GM19372 (cell line): Measurements from ENCODE around the gene MROH2A.
"Not testable (repeated sequence)": the region's sequence is repeated elsewhere in the genome, so short reads cannot be mapped to it uniquely, and the experiment has no call there.

Experiments
- ATAC-seq: cut with Tn5 transposase; IDR thresholded peaks from one replicate; pipeline ENCODE4 v1.9.1; 2021; ENCODE audit warnings: mild to moderate bottlenecking, low read depth, moderate library complexity; ENCODE audit not compliant: unreplicated experiment

MROH2A gene

DNA sequence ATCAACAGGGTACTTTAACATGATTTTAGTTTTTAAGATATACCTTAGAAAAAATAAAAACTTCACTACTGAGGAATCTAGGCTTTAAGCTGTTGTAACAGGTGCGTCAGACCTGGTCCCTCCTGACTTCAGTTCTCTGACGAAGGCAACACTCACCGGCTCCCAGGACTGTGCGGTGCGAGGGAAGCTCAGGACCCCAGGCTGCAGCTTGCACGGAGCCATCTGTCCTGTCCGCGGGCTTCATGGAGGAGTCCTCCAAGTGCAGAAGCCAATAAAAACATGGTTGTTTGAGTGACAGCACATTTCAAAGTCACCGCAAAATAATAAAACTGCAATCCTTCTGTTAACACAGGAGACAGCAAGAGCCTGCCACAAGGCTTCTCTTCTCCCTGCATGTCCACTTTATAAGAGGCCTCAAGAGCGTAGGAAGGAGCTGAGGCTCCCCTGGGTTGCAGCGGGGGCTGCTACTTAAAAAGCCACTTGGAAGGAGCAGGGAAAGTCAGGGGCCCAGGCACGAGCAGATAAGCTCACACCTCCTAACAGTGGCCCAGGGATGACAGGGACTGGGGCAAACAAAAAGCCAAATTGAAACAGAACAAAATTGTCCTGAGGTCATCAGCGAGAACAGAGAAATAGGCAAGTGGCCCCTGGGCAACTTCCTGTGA is 71.6 kb downstream of the MROH2A start:
- no peak for ATAC-seq

DNA sequence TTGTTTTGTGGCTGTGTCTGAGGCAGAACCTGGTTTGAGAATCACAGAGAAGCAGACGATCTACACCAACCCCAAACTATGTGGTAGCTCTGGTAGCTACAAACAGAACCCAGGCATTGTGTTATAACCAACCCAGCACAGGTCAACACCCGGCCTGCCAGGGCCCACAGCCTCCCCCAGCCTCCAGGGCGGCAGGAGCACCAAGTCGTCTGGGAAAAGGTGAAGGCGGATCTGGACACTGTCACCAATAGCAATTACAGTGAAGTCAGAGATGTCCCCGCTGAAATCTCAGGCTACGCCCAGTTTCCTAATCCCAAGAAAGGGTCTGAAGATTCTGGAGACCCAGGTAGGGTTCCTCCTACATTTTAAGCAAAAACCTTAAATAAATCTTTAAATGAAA is 72.6 kb downstream of the MROH2A start:
- no peak for ATAC-seq

DNA sequence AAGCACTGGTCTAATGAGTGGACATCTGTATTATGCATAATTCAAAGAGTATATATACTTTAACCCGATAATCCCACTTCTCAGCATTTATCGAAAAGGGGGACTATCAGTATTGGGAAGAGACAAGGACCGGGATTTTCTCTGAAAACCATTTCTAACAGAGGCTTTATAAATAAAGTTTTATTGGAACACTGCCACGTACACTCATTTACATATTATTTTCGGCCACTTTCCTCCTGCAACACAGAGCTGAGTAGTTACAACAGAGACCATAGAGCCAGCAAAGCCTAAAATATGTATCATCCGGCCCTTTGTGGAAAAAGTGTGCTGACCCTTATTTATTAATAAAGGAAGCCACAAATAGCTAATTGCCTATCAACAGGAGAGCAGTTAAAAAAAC is 73.0 kb downstream of the MROH2A start:
- no peak for ATAC-seq

DNA sequence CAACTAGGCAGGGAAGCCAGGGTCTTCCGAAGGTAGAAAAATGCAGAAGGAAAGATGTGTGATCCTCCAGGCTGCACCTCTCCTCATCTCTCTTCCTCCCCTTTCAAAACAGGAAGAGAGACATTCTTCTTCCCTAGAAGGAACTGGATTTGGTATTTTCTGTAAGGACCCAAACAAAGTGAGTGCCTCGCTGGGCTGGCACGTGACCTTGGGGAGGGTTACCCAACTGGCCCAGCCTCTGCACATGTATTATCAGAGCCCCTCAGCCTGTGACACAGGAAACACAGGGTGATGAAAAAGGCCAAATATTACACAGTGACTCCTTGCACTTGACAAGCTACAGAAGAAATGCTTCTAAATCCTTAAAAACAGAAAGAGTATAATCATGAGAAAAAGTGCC is 73.9 kb downstream of the MROH2A start:
- ATAC-seq, result no peak

DNA sequence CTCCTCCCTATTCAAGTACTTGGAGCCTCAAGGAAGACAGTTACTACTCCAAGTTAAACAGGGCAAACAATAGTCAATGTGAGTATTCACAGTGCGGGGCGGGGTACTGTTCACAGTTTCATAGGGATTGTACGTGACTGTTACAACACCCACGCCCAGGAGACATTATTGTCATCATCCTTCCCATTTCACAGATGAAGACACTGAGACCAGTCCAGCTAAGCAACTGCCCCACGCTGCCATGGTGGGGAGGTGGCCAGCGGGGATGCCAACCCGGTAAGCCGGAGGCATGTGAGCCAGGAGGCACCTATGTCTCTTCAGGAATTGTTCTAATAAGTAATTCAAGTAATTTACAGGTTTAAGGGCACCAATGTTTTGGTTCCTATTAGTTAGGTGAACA is 75.2 kb downstream of the MROH2A start:
- ATAC-seq, result no peak

DNA sequence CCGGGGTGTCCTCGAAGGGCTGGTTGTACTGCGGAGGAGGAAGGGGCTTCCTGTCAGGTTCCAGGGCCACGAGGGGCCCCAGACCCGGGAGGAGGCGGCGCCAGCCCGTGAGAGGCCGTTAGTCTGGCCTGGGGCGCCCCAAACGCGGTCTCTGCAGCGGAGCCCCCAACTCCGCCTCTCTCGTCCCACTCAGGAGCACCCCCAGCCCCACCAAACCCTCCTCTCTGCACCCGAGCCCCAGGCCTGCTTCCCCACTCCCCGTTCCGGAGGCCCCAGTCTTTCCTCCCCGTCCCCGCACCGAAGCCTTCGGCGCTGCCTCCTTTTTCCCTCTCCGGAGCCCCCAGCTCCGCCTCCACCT is 75.7 kb downstream of the MROH2A start:
- no peak for ATAC-seq

DNA sequence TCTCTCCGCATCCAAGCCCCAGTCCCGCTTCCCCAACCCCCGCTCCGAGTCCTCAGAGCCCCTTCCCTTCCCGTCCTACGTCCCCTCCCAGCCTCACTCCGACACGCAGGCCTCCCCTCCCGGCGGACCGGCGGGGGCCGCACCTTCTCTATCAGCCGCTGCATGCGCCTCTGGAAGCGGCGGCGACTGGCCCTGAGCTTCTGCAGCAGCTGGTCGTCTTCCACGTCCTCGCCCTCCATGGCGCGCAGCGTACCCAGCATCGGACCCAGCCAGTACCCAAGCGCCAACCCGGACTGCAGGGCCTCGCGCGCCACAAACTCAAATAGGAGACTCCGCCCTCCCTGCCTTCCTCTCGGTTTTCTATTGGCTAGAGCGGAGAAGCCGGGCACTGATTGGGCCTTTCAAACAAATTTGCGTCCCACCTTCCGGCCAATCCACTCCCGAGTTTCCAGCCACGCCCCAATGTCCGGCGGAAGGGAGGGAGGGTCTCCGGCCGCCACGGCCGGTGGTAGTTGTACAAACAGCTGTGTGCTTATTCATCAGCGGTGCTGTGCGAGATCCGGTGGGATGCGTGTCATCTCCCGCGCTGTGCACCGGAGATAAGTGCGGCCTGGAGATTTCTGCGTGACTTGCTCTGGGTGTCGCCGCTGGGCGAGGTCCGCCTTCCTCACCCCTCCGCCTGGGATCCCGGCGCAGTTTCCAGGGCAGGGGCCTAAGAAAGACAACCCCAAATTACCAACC is 76.3 kb downstream of the MROH2A start, which contains the start of gene HJURP:
Gene HJURP, minus strand, starts transcription at position 295 of the 741 bp plus-strand sequence. Its CDS starts 35 bp downstream, at position 260.
- ATAC-seq, result peak; percentile 95

DNA sequence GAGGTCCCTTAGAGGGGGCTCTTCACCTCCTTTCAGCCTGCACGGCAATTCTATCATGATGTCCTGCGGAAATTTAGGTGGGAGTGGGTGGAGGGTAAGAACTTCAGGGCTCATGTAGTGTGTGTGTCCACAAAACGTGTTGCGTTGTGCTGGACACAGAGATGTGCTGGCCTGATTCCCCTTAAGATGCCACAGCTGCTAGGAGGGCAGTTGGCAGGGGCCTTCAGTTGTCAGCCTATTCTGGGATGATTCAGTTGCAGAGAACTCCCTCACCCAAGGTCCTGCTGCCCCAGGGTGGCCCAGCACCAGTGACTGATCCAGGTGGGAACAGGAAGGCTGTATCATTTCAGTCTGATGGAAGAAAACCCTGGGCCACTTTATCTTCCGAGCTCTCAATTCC is 77.2 kb downstream of the MROH2A start:
- ATAC-seq, result no peak

DNA sequence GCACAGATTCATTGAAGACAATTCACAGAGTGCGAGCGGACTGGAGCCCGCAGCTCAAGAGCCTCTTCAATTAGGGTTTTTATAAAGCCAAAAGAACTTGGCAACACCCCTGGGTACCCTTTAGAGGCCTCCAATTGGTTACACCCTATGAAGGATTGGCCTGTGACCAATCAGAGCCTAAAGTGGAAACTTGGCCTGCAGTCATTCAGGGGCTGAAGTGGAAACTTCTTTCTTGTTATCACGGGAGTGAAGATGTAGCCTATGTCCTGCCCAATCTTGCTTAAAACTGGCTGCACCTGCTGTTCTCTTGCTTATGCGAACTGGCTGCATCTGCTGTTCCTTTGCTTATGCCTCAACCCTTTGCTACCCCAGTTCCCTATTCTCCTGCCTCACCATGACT is 78.1 kb downstream of the MROH2A start:
- ATAC-seq, result no peak

DNA sequence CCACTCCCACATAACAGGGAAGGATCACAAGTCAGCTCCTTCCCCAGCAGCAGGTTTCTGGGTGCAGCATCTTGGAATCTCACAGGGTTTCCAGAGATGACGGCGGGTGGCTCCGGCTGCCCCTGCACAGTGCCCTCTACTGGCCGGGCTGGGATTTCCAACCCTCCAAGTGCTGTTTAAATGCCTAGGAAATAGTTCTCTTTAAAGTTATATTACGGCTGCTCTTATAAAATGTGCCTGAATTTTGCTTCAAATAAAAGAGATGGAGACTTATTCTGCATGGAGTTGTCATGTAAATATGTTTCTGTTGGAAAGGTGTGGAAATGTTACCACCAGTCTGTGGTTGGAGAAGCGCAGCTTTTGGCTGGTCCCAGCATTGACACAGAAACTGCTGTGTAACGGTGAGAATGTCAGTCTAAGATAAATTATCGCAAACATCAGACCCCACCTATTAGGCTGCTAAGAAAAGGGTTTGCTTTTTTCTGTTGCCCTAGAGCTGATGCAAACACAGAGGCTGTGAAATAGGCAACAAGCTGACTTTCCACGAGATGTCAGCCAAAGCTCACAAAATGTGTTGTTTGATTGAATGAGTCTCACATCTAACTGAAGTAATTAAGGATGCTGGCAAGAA is 79.5 kb downstream of the MROH2A start:
- no peak for ATAC-seq

DNA sequence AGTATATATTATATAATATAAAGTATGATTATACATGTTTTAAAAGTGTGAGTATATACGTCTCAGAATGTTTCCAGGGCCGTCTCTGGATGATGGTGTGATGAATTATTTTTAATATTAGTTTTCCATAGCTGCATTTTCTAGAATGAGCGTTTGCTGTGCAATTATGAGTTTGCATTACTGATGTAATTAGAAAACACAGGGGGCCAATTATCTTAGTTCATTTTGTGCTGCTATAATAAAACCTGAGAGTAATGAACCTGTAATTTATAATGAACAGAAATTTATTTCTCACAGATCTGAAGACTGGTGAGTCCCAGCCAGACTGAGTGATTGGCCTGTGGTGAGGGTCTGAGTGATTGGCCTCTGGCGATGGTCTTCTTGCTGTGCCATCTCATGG is 80.2 kb downstream of the MROH2A start:
- no peak for ATAC-seq

DNA sequence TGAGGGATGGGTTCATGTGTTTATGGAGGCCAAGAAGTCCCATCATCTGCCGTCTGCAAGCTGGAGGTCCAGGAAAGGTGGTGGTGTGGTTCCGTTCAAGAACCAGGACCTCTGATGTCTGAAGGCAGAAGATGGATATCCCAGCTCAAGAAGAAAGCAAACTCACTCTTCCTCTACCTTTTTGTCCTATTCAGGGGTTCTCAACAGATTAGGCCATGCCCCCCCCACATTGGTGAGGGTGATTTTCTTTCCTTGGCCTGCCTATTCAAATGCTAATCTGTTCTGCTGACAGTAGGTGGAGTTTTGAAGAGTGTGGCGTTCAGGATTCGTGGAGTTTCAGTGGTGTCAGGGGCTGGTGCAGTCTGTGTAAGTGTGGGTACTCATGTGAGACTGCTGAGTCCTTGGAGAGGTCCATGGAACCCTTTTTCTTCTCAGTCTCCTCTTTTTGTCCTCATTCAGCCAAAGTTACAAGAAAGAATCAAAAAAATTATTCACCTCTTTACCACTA is 84.2 kb downstream of the MROH2A start:
- no peak for ATAC-seq

DNA sequence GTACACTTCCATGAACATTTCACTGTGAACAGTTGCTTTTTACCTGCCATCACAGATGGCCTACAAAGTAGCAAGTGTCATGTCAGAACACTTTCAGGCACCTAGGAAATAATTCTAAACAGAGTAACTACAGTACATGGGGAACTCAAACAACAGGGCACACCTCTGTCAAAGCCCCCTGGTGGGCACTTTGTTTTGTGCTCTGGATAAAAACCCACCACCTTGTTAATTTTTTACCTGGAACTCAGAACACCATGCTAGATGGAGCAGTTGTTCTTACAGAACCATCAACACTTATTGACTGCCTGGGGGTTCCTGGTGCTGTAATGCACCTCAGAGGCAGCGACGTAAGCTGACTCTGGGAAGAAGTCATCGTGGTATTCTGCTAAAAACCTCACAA is 87.7 kb downstream of the MROH2A start:
- no peak for ATAC-seq

DNA sequence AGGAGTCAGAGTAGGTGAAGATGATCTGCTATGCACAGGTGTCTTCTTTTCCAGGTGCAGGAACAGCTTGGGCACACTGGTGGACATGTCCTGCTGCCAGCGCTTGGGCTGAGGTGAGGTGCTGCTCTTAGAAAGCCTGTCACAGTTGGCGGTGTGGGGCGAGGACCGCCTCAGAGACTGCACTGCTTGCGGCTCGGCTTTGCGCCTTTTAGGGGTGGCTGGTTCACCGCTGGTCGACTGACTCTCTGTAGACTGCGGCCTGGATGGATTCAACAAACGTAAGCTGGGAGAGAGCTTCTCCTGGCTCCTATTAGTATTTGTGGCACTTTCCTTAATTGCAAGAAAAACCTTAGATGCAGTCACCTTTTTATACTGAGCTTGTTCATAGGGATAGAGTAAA is 88.3 kb downstream of the MROH2A start:
- no peak for ATAC-seq

DNA sequence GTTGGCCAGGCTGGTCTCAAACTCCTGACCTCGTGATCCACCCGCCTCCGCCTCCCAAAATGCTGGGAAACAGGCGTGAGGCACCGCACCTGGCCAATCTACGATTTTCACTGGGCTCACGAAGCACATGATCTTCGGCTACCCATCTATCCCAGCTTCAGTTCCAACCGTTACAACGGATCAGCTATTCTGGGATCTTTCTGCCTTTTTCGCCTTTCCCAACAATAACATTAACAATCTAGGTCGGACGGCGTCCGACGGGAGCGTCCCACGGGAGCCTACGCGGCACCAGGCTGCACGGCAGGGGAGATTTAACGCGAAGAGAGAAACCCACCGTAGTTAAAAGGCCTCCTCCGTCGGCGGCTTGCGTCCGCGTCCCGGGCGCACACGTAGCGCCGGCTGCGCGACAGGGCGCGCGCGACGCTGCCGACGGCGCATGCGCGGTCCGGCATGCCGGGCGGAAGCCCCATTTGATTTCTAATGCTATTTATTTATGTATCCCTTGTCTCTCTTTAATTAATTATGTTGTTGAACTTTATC is 89.9 kb downstream of the MROH2A start, which contains the start of gene MSL3B:
Gene MSL3B, minus strand, starts transcription at position 394 of the 540 bp plus-strand sequence.
- peak; percentile 64 for ATAC-seq

DNA sequence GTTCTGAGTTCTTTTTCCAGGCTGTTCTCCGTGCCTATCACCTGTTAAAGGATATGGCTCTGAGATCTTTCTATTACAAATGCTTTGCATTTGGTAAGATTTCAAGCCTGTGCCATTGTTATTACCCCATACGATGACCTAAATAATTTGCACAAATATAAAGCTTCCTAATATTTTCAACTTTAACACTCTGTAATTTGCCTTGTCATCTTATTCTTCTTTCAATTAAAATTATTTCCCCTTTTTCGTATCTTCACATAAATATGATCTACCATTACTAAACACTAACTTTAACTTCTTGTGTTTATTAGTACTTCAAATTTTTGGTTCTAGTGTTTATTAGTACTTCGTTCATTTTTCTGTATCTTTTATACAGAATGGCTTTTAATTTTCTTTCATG is 93.3 kb downstream of the MROH2A start:
- ATAC-seq, result no peak

DNA sequence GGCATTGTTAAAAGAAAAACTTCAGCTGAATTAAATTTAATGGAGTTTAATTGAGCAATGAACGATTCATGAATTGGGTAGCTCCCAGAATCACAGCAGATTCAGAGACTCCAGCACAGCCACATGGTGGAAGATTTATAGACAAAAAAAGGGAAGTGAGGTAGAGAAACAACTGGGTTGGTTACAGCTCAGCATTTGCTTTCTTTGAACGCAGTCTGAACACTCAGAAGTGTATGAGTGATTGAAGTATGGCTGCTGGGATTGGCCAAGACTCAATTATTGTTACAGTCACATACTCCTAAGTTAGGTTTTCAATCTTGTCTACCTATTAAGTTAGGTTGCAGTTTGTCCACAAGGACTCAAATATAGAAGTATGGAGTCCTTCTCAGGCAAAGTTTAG is 94.0 kb downstream of the MROH2A start:
- ATAC-seq, result not testable (repeated sequence)

DNA sequence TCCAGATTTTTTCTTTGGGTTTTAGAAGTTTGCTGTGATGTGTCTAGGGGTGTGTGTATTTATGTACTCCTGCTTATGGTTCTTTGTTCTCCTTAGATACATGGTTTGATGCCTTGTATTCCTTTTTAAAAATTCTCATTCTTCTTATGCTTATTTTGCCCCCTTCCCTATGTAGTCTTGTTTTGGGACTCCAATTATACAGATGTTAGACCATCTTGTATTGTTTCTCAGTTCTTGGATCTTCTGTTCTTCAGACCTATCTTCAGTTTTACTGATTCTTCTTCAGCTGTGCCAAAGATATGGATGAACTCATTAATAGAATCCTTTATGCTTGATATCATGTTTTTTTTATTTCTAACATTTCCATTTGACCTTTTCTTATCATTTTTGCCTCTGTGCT is 104.2 kb downstream of the MROH2A start:
- no peak for ATAC-seq
